ENCODE results near the gene RAPGEF2. TPM values are rescaled to one million over a fixed set of nuclear protein-coding genes. Genes with fewer than 3 reads are reported as not detected.

Gene RAPGEF2
- total RNA-seq, 1 donor from 2014 or later: 32.4 TPM

DNA sequence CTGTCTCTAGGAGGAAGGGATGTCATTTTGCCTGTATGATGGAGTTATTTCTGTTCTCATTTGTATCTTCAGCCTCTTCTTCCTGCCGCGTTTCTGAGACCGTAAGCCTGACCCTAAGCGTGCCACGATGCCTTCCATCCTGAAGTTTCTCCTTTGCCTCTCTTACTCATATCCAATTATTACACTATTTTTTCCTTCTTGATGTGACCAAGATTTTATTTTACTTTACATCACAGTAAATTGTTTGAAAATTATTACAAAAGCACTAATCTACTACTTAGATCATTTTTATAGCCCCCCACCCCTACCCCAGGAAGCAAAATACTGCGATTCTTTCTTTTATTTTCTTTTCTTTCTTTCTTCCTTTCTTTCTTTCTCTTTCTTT lies 95.0 kb downstream of the RAPGEF2 start:
- Histone ChIP-seq H3K27ac (no peak overlapping the region), H3K4me3 (no peak overlapping the region)
- intact Hi-C loops (cut with DNase I): no loop called here

DNA sequence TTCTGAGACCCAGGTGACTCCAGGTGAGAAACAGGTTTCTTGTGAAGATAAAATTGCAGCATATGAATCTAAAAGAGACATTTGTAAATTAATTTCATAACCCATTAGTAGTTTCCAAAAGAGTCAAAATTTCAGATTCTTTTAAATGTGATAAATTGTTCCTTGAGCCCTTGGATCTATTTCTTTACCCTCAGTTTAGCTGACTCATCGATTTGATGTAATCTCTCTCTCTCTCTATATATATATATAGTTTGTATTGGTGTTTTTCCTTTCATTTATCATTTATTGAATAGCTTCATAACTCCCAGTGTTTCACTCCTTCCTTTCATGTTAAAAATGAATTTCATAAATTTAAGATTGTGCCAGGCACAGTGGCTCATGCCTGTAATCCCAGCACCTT lies 96.9 kb downstream of the RAPGEF2 start:
- Histone ChIP-seq H3K27me3 (no peaks in the 10 kb centered on the region), H3K9me3 (no peaks in the 10 kb centered on the region), H3K36me3 (no peaks in the 10 kb centered on the region), H3K4me1 (peaks cover 11% of the 10 kb centered on the region), H3K4me3 (no peak overlapping the region), H3K27ac (no peak overlapping the region)
- TF ChIP-seq POLR2AphosphoS5 (IDR thresholded peaks at IDR 0.05; ENCODE audit: insufficient read depth in 1 of 2, low read depth in 1 of 2) (no peak), POLR2A (IDR thresholded peaks at IDR 0.05) (no peak)
- TF ChIP-seq, protein P1, sequence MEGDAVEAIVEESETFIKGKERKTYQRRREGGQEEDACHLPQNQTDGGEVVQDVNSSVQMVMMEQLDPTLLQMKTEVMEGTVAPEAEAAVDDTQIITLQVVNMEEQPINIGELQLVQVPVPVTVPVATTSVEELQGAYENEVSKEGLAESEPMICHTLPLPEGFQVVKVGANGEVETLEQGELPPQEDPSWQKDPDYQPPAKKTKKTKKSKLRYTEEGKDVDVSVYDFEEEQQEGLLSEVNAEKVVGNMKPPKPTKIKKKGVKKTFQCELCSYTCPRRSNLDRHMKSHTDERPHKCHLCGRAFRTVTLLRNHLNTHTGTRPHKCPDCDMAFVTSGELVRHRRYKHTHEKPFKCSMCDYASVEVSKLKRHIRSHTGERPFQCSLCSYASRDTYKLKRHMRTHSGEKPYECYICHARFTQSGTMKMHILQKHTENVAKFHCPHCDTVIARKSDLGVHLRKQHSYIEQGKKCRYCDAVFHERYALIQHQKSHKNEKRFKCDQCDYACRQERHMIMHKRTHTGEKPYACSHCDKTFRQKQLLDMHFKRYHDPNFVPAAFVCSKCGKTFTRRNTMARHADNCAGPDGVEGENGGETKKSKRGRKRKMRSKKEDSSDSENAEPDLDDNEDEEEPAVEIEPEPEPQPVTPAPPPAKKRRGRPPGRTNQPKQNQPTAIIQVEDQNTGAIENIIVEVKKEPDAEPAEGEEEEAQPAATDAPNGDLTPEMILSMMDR (IDR thresholded peaks at IDR 0.05): no peak
- no peak for DNase-seq (ENCODE audit: extremely low spot score in 2 of 2)
- intact Hi-C loops (cut with DNase I): loop anchor here (10.0 kb wide), 1 partner anchor 345 kb away; no protein-coding TSS in a partner anchor

More for the DNA sequence above, 95.0 kb downstream of the RAPGEF2 start:
- no peak for DNase-seq (ENCODE audit: extremely low spot score in 2 of 2)
- Histone ChIP-seq H3K27me3 (no peaks in the 10 kb centered on the region), H3K36me3 (no peaks in the 10 kb centered on the region), H3K9me3 (no peaks in the 10 kb centered on the region), H3K4me1 (peaks cover 17% of the 10 kb centered on the region)
- TF ChIP-seq, protein P1 (IDR thresholded peaks at IDR 0.05): no peak
- TF ChIP-seq POLR2AphosphoS5 (IDR thresholded peaks at IDR 0.05; ENCODE audit: insufficient read depth in 1 of 2, low read depth in 1 of 2) (no peak), POLR2A (IDR thresholded peaks at IDR 0.05) (no peak)

DNA sequence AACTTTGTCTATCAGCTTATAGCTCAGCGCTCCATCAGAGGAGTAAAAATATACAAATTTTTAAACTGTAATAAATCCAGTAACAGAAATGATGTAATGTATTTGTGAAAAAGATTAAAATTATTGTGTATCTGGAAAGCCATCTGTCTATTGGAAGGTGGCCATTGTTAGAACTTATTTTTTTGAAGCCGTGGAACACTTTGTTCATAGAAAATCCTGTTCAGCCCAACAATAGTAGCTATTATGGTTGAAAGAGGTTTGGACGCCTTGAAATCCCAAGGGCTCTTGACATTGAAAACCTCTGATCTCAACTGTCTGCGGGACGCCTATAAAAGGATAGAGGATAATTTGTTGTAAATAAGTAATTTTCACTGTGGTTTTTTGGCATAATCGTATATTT lies 98.3 kb downstream of the RAPGEF2 start:
- no peak for DNase-seq (ENCODE audit: extremely low spot score in 2 of 2)
- no peaks in the 10 kb centered on the region for H3K9me3 ChIP-seq
- no peak overlapping the region for H3K4me3 ChIP-seq
- intact Hi-C loops (cut with DNase I): loop anchor here (10.0 kb wide), 1 partner anchor 346 kb away; no protein-coding TSS in a partner anchor
- TF ChIP-seq, protein P1 (IDR thresholded peaks at IDR 0.05): no peak
- peak in 1 of 2 donors; percentile 66 for TF ChIP-seq POLR2AphosphoS5 (IDR thresholded peaks at IDR 0.05; ENCODE audit: insufficient read depth in 1 of 2, low read depth in 1 of 2)
- H3K27me3 ChIP-seq: no peaks in the 10 kb centered on the region
- peaks cover 13% of the 10 kb centered on the region for H3K4me1 ChIP-seq
- H3K27ac ChIP-seq: no peak overlapping the region
- no peaks in the 10 kb centered on the region for H3K36me3 ChIP-seq

DNA sequence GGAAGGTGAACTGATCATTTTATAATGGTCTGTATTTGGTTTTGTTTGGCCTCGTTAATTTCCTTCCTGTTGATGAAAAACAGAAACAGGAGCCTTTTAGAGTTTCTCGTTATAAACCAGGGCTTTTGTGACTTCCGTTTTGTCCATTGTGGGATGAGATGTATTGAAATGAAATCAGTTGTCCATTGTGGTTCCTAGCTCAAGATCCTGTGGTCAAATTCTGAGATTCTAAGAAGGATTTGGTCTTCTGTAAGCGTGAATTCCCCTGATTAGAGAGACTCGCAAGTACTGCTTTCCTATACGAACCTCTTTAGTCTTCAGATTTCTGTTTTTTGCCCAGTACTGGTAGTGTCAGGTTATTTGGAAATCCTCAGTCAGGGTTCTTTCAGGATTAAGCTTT lies 101.7 kb downstream of the RAPGEF2 start:
- no peak for DNase-seq (ENCODE audit: extremely low spot score in 2 of 2)
- peaks cover 15% of the 10 kb centered on the region for H3K4me1 ChIP-seq
- no peaks in the 10 kb centered on the region for H3K9me3 ChIP-seq
- H3K27me3 ChIP-seq: no peaks in the 10 kb centered on the region
- H3K36me3 ChIP-seq: no peaks in the 10 kb centered on the region
- no peak overlapping the region for H3K27ac ChIP-seq
- H3K4me3 ChIP-seq: no peak overlapping the region
- TF ChIP-seq, protein P1 (IDR thresholded peaks at IDR 0.05): no peak
- intact Hi-C loops (cut with DNase I): loop anchor here (10.0 kb wide), 1 partner anchor 350 kb away; no protein-coding TSS in a partner anchor

DNA sequence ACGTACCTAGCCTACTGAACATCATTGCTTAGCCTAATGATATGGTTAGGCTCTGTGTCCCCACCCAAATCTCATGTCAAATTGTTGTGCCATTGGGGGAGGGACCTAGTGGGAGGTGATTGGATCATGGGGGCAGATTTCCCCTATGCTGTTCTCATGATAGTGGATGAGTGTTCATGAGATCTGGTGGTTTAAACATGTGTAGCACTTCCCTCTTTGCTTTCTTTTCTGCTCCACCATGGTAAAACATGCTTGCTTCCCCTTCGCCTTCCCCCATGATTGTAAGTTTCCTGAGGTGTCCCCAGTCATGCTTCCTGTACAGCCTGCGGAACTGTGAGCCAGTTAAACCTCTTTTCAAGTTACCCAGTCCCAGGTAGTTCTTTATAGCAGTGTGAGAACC lies 102.6 kb downstream of the RAPGEF2 start:
- H3K4me3 ChIP-seq: no peak overlapping the region
- H3K9me3 ChIP-seq: no peaks in the 10 kb centered on the region
- no peak for DNase-seq (ENCODE audit: extremely low spot score in 2 of 2)
- no peaks in the 10 kb centered on the region for H3K36me3 ChIP-seq
- TF ChIP-seq POLR2AphosphoS5 (IDR thresholded peaks at IDR 0.05; ENCODE audit: insufficient read depth in 1 of 2, low read depth in 1 of 2) (no peak), POLR2A (IDR thresholded peaks at IDR 0.05) (no peak)
- TF ChIP-seq, protein P1 (IDR thresholded peaks at IDR 0.05): no peak
- no peak overlapping the region for H3K27ac ChIP-seq
- H3K4me1 ChIP-seq: peaks cover 15% of the 10 kb centered on the region
- H3K27me3 ChIP-seq: no peaks in the 10 kb centered on the region
- intact Hi-C loops (cut with DNase I): loop anchor here (10.0 kb wide), 1 partner anchor 351 kb away; no protein-coding TSS in a partner anchor
